HG02884 (cell line): ENCODE data around the gene SMTNL1.

Experiments used
- ATAC-seq: cut with Tn5 transposase; IDR thresholded peaks from one replicate; pipeline ENCODE4 v1.9.1; 2021; ENCODE audit warnings: mild to moderate bottlenecking, moderate library complexity; ENCODE audit not compliant: unreplicated experiment

SMTNL1 gene, protein sequence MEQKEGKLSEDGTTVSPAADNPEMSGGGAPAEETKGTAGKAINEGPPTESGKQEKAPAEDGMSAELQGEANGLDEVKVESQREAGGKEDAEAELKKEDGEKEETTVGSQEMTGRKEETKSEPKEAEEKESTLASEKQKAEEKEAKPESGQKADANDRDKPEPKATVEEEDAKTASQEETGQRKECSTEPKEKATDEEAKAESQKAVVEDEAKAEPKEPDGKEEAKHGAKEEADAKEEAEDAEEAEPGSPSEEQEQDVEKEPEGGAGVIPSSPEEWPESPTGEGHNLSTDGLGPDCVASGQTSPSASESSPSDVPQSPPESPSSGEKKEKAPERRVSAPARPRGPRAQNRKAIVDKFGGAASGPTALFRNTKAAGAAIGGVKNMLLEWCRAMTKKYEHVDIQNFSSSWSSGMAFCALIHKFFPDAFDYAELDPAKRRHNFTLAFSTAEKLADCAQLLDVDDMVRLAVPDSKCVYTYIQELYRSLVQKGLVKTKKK

DNA sequence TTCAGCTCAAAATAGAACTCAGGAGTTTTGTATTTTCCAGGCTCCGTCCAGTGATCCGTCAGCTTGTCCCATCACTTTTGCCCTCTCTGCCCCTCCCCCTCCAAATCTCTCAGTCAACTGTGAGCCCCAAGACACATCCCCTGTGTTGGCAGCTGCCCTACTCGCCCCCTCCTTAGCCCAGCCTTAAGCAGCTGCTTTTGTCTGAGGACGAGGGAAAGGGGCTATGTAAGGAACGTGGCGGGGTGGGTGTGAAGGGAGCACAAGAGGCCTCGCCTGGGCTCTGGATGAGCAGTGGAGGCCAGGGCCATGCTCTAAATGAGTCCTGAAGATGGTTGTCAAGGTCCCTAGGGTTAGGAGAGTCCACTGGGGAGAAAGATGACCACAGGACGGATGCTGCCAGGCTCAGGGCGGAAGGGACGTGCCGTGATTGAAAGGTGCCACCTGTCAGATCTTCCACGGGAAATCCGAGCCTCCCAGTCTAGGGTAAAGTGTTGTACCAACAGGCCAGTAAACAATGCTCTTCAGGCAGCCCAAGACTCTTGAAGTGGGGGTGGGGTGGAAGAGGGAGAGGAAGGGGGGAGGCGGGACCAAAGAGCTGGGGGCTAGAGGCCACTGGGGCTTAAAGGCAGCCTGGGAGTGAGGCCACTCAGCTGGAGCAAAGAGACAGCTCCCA, at the start of gene SMTNL1:
SMTNL1 (plus strand) TSS at position 649 of the 673 bp plus-strand sequence. CDS start 5,048 bp downstream, outside the sequence.
- ATAC-seq, result no peak

DNA sequence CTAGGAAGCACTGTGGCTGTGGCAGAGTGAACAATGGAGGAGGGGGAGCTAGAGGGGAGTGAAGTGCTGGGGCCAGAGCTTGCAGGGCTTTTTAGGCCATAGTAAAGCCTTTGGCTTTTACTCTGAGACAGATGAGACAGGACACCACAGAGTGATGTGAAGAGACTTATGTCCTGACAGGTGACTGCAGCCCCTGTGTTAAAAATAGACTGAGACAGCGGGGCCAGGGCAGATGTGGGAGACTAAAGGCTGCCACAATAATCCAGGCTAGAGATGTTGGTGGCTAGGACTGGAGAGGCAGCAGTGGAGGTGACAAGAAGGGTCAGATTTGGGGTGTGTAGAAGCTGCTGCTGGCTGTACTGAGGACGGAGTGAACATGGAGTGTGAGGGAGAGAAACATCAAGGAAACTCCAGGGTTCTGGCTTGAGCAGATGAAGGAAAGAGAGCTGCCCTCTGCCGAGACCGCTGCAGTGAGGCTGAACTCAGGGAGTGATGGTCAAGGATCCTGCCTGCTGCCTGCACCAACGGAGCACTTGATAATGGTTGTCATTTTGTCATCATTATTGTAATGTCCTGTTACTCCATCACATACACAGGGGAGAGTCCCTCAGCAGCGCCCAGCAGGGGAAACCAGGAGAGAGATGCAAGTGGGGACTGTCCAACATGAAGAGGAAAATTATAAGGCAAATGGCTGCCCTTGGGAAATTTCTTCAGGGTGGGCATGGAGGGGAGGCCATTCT, 49.3 kb upstream of the SMTNL1 start:
- ATAC-seq, result no peak

DNA sequence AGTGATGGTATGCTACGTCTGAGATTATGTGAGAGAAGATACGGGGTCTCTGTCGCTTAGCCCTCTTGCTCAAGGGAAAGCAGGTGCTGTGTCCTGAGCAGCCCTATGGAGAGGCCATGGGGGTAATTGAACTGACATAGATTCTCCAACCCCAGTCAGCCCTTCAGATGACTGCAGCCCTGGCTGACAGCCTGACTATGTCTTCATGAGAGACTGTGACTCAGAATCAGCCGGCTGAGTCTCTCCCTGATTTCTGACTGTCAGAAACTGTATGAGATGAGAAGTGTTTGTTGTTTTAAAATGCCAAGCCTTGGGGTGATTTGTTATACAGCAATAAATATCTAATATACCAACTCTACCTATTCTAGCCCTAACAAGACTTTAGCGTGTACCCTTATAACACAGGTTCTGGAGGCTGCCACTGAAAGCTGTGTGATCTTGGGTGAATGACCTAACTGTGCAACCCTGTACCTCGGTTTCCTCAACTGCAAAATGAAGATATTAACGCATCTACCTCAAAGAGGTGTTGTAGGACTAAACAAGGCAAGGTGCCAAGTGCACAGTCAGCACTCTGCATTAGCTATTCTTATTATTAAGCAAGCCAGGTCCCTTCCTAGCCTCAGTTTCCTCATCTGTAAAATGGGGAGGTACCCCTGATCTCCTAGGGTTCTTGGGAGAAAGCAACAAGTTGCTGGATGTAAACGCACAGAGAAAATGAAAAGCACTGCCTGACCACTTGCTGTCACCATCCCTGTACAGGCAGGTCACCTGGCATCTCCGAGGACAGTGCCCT, 46.7 kb upstream of the SMTNL1 start:
- ATAC-seq, result no peak

DNA sequence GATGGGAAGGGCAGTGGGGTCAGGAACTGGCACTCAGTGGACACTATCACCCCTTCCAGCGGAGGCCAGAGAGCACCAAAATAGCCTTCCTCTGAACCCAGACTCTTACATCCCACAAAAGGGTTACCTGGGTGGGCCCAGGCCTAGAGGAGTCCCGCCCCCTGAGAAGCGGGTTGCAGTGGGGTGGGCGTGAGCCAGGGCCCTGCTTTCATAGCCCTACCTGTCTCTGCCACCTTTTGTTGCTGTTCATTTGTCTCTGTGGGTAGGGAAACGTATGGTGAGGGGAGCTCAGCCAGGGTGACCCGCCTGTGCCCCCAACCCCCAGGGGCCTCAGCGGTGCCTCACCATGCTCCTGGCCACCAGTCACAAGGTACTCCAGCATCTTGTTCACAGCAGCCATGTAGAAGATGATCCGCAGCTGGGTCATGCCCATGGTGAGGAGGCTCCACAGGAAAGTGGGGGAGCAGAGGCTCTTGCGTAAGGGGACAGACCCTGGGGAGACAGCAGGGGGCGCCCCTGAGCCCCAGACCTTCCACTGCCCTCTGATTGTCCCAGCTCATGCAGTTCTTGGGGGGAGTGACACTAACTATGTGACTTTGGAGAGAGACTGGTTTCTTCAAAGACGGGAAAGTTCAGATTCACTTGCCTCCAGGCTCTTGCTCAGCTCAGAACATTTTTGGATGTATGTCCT, 45.9 kb upstream of the SMTNL1 start:
- ATAC-seq, result no peak

DNA sequence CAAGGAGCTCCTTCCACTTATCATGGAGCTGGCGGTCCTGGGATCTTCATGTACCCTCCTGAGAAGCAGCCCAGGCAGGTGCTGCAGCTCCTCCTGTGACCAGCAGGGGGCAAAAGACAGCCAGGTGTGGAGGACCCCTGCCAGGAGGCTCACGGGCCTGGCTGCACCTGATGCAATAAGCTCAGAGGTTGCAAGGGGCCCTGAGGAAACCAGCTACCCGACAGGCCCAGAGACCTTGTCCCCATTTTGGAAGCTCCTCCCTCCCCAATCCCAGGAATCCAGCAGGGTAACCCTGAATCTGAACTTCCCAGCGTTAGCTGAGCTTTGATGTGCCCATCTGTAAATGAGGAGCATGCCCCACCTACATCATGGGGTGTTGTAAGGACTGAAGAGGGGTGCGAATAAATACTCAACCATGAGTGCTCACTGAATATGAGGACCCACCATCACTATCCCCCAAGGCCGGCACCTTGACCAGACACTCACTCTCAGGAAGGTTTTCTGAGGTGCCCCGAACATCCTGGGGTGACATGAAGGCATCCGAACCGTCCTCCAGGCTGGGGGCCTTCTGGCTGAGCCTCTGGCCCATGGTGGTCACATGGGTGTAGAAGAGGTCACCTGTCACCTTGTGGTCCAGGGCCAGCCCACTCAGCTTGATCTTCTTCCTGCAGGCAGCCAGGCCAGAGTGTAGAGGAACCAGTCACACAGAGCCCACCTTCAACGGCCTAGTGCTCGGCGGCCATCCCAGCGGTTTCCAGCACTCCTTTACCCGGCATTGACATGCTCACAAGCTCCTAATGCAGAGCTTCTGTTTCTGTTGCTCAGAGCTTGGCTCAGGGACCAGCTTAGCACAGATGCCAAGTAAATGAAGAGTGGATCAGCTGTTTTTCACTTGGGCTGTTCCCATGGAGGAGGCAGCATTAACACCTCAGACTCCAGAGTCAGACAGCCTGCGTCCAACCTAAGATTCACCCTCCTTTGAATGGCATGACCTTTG, 43.6 kb upstream of the SMTNL1 start:
- ATAC-seq, result peak; percentile 77

DNA sequence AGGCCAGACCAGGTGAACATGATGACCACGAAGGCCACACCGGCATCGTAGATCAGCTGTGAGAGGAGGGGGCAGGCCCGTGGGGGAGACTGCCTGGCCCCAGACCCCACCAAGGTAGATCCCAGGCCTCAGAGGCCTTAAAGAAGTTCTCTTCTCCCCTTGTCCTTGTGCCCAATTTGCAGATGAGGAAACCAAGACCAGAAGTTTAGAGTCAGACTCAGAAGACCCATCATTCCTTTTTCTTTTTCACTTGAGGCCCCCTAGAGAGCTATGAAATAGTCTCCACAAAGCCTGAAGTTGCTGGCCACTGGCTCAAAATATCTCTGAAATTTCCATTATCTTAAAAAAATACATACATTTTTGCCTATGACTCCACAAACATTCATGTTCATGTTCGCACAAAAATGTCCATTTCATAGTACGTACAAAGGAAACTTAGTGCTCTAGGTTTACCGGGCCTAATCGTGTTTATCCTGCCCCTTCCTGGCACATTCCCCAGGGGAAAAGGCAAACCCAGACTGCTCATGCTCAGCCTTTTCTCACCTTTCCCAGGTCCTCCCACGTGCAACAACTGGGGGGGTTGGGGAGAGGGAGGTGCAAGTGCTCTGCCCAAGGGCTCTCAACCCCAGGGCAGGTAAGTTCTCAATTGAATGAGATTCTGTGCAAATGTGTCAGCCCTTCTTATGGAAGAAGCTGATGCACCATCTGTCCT, 41.1 kb upstream of the SMTNL1 start:
- no peak for ATAC-seq

DNA sequence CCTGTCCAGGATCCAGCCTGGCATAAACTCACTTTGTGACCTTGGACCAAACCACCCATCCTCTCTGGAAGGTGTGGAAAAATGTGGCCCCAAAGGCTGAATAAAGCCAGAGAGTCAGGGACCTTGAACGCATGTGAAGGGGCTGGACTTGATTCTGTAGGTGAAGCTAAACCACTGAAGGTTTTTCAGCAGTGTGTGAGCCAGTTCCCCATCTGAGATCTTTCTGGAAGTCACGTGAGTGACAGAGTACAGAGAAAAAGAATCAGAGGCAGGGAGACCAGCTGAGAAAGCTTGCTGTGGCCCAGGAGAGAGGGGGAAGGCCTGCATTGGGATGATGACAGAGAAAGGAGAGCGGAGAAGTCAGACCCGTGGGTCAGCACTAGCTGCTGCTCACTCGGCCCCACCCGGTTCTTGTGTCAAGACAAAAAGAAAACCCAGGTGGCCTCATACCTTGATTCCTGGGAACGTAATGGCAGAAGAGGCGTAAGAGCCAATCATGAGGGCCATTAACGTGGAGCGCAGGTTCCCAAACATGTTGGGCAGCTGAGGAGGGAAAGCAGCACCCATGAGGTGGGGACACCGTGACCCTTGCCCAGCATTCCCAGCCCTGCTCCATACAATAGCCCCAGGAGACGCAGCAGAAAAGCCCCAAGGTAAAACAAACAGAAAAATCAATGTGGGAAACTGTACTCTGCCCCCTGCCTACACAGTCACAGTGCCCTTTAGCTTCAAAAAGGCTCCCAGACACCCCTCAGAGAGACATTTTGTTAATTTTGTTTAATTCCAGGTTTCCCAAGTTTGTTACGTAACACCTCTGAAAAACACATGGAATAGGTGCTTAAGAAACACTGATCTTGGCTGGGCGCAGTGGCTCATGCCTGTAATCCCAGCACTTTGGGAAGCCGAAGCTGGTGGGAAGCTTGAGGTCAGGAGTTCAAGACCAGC, 39.8 kb upstream of the SMTNL1 start:
- no peak for ATAC-seq

DNA sequence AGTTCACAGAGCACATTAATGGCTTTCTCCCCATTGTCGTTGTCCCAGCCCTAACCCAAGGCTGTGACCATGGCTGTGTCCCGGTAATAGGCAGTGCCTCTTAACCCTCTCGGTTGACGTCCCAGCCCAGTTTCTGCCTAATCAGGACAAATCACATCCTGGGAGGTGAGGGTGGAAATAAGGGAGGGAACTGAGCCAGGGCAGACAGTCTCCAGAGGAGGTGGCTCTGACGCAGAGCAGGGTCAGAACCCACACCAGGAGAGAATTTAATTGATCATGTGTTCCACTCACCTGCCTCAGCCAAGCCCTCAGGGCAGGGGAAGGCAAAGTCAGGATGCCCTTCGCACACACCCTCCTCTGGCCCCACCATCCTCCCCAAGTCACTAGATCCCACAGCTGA, 38.9 kb upstream of the SMTNL1 start:
- no peak for ATAC-seq

DNA sequence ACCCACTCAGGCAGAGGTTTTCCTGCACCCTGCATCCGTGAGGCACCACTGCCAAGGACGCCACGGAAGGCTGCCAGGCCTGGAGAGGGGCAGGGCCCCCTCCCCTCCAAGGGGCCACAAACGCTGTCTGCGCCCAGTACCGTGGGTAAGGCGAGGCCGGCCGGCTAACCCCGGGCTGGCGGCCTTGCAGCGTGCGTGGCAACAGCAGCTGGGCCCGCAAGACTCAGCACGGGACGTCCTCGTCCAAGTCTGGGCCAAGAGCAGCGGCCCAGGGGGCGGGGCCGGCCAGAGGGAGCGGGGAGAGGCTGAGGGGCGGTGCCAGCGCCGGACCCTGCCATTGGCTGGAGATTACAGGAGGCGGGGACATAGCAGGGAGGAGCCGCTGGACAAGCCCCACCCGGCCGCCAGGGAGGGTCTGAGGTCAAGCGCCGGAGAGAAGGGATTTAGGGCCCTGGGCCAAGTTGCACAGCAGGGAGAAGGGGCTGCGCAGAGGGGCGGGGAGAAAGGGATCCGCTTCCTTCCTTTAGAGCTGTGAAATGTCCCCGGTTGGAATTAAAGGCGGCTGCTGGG, 37.9 kb upstream of the SMTNL1 start:
- peak; percentile 100 for ATAC-seq

DNA sequence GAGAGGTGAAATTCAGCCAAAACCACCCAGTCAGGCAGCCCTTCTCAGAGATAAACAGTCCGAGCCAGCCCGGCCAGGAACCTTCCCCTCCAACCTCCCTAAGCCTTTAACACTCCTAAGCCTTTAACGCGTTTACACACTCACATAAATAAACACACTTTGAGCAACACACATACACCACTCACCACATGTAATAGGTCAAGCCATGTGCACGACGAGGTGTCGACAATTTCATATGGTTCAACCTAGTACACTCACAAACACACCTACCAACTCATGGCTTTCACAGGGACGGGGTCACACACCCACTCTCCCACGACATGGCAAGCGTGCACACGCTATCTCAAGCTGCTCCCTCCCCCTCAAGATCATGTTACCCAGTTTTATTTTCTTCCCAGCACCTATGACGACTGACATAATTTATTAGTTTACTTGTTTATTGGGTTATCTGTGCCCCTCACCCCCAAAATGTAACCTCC, 37.4 kb upstream of the SMTNL1 start:
- ATAC-seq, result no peak

DNA sequence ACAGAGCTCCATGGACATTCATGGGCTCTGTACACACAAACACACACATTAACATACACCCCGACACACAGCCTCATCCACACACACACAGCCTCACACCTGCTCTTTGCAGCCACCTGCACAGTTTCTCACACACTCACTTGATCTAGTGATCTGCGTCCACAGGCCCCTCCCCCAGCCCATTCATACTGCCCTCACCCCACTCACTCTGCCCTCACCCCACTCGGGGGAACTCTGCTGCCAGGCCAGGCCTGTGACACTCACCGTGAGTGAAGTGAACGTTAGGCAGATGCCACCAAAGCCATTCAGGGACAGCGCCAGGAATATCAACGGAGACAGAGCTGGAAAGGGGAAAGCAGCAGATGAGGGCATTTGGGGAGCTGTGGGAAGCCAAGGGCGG, 36.9 kb upstream of the SMTNL1 start:
- ATAC-seq, result no peak

DNA sequence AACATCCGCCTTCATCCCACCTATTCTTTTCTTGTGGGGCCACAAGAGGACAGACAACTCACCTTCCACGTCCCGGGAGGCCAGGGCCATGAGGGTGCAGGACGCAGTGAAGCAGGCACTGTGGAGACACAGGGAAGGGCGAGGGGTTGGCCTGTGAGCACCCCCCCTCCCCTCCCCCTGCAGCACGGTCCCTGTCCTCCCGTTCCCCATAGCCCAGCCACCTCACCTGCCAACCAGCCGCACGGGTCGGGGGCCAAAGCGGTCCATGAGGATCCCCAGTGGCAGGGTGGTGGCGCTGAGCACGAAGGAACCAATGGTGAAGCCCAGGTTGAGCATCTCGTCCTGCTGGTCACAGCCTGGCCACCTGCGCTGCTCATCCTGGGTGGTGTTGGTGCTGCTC, 36.5 kb upstream of the SMTNL1 start:
- ATAC-seq, result no peak

DNA sequence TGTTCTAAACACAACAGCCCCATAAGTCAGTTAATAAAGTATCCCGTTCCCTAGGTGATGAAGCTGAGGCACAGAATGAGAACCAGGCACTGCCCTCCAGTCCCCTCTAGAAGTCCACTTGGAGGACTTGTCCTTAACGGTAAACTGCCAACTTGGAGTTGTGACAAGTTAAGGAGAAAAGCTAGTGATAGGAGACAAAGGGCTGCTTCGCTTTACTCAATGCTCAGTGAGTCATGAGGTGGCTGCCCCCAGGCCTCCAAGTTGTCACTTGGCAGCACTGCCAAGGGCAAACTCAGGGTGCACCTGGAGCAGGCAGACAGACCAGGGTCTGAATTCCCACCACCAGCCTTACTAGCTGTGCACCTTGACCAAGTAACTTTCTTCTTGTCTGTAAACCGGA, 35.4 kb upstream of the SMTNL1 start:
- ATAC-seq, result no peak

DNA sequence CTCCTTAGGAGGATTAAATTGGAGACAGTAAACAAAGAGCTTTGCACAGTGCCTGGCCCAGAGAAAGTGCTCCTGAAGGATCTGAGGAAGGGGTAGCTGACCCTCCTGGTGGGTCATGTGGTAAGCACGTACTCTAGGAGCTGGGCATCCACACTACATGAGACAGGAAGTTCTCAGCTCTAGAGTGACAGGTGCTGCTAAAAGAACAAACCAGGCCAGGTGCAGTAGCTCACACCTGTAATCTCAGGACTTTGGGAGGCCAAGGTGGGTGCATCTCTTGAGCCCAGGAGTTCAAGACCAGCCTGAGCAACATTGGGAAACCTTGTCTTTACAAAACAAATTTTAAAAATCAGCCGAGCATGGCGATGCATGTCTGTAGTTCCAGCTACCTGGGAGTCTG, 35.0 kb upstream of the SMTNL1 start:
- no peak for ATAC-seq

DNA sequence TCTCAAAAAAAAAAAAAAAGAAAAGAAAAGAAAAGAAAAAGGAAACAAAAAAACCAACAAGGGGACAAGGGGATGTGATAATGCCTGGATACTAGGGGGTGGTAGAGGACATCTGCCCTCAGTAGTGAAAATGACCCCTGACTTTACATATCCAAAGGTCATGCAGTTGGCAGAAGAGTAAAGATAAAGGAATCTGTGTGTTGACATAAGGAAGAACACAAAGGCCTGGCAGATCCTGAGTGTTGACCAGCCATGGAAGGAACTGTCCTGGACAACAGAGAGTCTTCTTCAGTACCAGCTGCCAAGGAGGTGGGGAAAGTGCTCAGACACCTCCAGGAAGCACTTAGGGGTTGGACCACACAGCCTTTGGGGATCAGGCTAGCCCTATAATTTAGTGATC, 34.5 kb upstream of the SMTNL1 start:
- ATAC-seq, result no peak

DNA sequence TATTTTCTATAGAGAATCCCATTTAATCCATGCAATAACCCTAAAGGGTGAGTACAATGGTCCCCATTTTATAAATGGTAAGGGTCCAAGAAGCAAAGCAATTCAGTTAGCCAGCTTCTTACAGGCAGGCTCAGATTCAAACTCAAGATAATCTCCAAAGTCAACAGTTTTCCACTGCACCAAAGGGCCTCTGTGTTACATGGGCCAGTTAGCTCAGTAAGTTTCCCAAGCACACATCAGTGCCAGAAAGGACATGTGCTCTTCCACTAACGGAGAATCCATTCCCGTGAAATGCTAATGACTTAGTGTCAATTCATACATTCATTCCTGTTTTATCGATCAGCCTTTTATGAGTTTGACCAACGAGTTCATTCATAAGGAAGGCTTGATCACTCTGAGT, 32.9 kb upstream of the SMTNL1 start:
- no peak for ATAC-seq

DNA sequence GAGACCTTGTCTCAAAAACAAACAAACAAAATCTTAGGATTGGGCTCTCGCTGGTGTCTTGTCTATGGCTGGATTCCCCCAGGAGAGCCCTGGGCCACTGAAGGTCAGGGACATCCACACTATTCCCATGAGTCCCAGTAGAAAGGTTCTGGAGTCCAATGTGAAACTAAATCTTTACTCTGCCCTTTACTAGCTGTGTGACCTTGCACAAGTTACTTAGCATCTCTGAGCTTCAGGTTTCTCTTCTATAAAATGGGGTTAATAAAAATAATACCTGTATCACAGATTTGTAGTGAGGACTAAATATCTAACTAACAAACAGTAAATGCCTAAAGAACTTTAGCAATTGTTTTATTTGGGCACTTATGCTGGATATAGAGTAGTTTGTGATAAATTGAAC, 30.9 kb upstream of the SMTNL1 start:
- ATAC-seq, result no peak
